DMS79 (cell line): Measurements from ENCODE around the gene SND1.
"Not testable (repeated sequence)": the region's sequence is repeated elsewhere in the genome, so short reads cannot be mapped to it uniquely, and the experiment has no call there.

Experiments
- DNase-seq: peaks from one replicate; lab custom pipeline; 2025; lab: John Stamatoyannopoulos, UW

SND1 gene

DNA sequence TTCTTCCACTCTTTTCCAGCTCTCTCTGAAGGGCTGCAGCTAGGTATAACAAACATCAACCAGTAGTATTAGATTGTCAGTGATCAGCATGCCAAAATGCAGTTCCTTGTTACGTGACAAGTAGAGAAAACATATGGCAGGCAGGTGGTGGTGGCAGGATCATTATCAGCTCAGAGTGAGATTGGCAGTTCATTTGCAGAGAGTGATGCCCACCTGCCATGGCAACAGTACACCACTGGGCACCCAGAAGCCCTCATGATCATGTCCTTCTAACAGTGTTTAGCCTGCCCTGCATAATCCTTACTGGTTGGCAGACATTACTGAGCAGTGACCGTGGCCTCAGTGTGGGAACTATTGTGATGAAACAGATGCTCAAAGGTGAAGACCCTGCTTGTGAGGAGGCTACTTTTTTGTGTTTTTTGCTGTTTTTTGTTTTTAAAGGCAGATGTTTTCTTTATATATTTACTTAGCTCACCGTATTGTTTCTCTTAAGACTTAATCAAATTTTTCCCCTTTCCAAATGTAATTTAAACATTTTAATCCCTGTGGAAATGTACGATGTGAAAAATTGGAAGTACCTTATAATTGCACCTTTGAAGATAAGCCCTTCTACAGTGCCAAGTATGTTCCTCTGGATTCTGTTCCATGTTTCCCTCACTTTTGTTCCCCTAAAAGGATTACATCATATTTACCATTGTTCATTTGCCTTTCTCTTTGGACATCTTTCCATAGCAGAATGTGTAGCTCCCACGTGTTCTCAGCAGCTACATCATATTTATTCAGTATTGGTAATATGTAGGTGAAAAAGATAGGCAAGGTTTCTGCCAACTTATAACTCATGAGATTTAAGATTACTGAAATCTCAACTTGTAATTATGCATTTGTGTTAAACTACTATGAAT is 179.6 kb downstream of the SND1 start:
- no peak for DNase-seq

DNA sequence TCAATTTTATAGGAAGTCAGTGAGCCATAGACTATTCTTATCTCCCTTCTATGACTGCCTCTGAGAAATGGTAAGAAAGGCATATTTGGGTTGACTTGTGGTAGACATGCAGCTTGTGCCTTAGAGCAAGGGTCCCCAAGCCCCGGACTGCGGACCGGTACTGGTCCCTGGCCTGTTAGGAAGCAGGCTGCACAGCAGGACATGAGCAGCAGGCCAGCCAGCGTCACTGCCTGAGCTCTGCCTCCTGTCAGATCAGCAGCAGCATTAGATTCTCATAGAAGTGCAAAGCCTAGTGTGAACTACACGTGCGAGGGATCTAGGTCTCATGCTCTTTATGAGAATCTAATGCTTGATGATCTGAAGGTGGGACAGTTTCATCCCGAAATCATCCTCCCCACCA is 180.6 kb downstream of the SND1 start:
- DNase-seq: no peak

DNA sequence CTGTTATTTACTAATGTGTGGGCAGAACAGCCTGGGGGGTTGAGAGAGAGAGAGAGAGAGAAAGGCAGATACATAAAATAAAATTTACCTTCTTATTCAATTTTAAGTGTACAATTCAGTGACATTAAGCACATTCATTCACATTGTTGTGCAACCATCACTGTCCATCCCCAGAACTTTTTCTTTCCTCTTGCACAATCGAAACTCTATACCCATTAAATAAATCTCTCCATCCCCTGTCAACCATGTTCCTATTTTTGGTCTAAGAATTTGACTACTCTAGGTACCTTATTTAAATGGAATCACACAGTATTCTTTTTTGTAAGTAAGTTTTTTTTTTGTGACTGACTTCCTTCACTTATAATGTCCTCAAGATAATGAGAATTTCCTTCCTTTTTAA is 181.6 kb downstream of the SND1 start:
- DNase-seq: no peak

- DNase-seq: no peak
Measured at GRCh38 chr7:127835679-127836078, 183.7 kb downstream of the SND1 start.

DNA sequence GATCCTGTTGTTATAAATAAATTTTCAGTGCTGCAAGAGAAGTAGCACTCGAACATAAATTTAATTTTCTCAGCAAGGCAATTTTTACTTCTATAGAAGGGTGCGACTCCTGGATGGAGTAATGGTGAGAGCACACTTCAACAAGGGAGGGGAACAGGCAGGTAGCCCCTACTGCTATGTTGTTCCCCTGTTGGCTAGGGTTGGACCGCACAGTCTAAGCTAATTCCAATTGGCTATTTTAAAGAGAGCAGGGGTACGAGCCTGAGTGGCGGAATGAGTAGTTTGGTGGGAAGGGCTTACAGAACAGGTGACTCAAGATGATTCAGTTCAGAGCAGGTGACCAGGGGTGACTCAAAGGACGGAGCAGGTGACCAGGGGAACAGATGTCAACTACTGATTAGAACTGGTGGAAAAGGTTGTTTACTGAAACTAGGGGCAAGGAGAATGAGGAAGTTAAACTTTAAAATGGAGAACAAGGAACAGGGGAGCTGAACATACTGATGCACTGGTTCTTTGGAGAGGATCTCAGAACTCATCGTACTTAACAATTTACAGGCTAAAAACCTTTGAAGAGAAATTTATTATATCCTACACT is 185.9 kb downstream of the SND1 start:
- not testable (repeated sequence) for DNase-seq

DNA sequence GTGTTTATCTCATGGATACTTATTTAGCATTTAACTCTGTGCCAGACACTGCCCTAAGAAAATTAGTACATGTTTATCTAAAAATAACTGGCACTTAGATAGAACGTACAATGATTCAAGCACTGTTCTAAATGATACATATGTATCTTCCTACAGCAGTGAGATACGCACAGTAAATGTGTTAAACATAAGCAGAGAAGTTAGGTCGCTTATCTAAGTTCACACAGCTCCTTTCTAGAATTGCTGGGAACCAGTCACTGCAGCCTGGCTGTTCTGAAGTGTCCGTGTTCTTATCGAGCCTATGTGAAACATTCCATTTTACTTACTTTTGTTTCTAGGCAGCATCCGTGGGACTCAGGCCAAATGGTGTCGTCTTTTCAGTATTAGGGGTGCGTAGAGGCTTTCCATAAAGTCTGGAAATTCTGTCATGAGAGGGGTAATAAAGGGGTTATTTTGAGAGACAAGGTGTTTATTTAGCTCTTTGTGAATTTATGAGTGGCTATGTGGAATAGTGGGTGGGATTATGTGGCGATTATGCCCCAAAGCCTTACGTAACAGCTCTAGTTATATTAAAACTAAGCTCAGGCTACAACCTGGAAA is 186.9 kb downstream of the SND1 start:
- DNase-seq: no peak

GRCh38 chr7:127840226-127840951 is 188.4 kb downstream of the SND1 start:
- no peak for DNase-seq

- no peak for DNase-seq
Measured at GRCh38 chr7:127844165-127844564, 192.2 kb downstream of the SND1 start.

DNA sequence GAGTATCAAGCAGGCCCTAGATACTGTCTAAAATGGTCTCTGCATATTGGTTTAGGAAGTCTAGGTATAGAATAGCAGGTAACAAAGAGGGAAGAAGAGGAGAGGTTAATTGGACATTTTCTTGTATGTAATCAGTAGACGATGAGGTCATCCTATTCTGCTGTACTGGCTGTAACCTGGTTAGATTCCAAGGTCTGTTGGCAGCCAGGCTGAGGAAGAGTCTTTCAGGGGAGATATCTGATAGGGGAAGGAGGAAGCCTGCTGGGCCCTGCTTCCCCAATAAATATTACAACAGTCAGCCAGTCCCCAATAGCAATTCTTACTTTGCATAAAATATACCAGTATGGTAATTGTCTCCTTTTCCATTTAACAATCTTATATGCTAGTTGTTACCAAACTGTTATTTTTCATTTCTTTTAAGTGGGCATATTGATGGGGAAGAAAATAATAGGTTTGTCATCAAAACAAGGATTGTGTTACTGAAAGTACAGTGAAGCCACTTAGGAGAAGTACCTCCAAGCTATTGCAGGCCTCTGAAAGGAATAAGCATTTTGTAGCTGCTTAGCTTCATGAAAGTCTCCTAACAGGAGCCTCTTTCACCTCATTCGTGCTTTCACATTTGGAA is 192.8 kb downstream of the SND1 start:
- peak; percentile 37 for DNase-seq

DNA sequence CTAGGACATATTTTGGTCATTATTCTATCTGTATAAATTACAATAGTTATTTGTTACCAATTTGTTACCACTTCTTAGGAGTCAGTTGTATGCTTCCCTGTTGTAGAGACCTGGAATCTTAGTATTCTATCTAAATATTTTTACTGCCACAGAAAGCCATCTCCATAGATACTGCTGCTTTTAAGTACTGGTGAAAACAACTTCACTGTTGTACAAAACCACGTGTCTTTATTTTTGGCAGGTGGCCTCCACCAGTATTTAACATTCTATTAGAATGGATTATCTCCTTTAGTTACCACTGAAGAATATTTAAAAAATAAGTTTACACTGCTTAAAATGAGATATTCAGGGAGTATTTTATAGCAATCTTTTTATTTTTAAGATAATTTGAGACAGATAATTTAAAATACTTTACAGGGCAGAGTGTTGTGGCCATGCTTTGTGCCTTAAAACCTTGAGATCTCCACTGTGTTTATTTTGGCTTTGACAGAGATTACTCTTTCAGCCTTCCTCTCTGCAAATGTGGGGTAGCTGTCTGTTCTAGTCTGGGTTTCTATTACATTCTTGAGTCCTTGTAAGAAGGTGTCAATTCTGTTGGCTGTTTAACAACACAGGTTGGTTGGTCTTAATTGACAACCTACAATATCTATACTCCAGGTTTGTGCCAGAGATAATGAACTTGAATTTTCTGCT is 193.7 kb downstream of the SND1 start:
- DNase-seq: peak; percentile 5

- no peak for DNase-seq
Measured at GRCh38 chr7:127847641-127848040, 195.6 kb downstream of the SND1 start.

- DNase-seq: no peak
Measured at GRCh38 chr7:127848241-127848640, 196.2 kb downstream of the SND1 start.

GRCh38 chr7:127850195-127850594 is 198.2 kb downstream of the SND1 start:
- DNase-seq: no peak

DNA sequence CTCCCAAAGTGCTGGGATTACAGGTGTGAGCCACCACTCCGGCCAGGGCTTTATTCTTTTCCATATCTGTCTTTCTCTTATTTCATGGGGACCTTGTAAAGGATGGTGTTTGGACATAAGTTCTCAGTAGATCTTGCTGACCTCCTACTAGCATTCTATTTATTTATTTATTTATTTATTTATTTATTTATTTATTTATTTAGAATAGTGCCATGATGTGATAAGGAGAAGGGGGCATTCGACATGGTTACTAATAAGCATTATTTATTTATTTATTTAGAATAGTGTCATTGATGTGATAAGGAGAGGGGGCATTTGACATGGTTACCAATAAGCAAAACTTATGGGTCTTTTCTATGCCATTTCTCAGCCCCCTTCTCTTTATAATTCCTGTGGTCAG is 202.4 kb downstream of the SND1 start:
- DNase-seq: no peak

DNA sequence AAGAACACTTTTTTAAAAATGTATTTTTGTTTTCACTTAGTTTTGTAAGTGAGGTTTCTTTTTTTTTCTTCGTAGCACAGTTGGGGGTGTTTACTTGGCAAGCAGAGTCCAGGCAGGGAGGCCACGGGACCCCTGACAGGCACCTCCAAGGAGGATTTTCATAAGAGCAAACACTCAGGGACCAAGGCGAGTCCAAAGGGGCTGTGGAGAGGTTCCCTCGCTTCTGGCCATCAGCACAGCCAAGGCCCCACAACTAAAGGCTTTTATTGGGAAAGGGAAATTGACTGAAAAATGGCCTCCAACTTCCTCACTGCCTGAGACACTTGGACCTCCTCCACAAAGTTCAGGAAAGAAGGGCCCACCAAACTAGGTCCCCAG is 205.5 kb downstream of the SND1 start:
- no peak for DNase-seq

DNA sequence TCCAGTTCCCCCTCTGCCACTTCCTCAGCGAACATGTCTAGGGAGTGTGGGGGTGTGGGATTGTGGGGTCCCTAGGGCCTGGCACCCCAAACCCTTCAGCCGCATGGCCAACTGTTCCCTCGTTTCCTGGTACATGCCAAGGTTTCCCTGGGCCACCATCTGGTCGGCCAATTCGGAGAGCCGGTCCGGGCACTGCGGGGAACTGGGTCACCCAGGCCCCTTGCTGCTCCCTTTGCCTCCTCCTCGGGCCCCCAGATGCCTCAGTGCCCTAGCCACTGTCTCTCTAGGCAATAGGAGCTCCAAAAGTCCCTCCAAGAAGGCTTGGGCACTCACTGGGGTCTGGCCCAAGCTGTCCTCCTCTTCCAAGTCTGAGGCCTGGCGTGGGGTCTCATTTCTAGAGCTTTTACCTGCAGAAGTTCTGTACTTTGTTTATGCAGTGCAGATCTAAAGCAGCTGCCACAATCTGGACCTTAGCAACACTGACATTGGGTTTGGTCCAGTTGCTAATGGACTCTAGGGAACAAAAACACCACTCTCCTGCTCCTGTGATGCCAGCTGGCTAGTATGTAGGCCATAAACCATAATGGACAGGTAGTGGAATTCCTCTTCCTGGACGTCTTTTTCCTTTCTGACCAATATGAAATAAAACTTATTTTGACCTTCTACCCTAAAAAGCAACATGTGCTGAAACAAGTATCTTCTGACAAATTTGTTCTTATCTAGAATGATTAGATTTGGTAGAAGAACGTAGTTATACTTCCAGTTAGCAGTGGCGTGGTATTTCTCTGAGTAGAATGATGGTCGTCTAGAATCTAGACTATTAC is 206.3 kb downstream of the SND1 start:
- DNase-seq: no peak

GRCh38 chr7:127858915-127859189 is 206.9 kb downstream of the SND1 start:
- no peak for DNase-seq

DNA sequence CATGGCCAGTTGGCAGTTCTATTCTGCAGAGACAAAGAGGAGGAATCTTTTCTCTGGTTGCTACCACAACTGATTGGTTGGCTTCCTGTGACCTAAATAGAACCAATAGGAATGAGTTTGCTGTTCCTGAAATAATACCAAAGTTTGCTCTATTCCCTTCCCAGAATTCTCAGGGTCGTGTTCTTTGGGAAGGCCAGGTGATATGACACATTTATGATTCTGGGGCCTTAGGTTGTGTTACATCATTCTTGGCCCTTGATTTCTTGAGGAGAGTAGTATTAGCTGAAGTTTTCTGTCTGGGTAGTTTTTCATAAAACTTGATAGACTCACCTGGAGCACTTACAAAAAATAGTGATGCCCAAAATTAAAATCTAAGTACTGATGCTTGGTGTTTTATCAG is 207.3 kb downstream of the SND1 start:
- DNase-seq: no peak

GRCh38 chr7:127862525-127862924 is 210.5 kb downstream of the SND1 start:
- DNase-seq: no peak

GRCh38 chr7:127863082-127863481 is 211.1 kb downstream of the SND1 start:
- no peak for DNase-seq

GRCh38 chr7:127865466-127865865 is 213.5 kb downstream of the SND1 start:
- DNase-seq: no peak
